Left lobe of liver (tissue), 2 donors: ENCODE measurements around the gene UST. TPM values are rescaled to one million over a fixed set of nuclear protein-coding genes. Genes with fewer than 3 reads are reported as not detected.
"Not testable (repeated sequence)": the region's sequence is repeated elsewhere in the genome, so short reads cannot be mapped to it uniquely, and the experiment has no call there.

Source experiments
- ATAC-seq: fragments of 200-7000 bp; cut with Tn5 transposase; one replicate; pipeline ENCODE4 v1.9.1; 2020; ENCODE audit warnings: mild to moderate bottlenecking, moderate library complexity
- DNase-seq: peaks from one replicate; pipeline ENCODE4 v3.0.0-alpha.2; 2020; ENCODE audit warnings: low spot score
- total RNA-seq: library from RNA; stranded (reverse); gene quantifications from one replicate; pipeline ENCODE4 v1.2.1, GENCODE V29; 2021
- donor health status: DM: no; HTN: no; CAD: no; lungs with moderate emphysema.
- donor health status: DM: no; HTN: yes; CAD: no.

UST gene
- total RNA-seq, 1 donor from 2014 or later, result 0.58 TPM

DNA sequence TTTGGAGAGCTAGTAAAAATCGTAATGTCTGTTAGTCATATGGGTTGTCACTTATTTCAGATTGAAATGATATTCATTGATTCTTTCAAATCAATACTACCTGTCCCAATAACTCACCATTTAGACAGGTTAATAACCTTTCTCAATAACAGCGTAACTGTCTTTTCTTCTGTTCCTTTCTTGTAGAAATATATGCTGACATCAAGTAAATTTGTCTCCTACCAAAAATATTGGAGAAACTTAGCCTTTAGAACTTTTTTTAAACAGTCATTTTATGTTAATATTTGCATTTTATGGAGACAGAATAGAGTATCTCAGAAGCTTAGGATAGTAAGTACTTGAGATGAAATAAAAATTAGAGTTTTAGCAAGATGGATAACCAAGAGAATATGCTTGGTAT, 278.2 kb downstream of the UST start:
- DNase-seq (no peak), ATAC-seq (no peak)

DNA sequence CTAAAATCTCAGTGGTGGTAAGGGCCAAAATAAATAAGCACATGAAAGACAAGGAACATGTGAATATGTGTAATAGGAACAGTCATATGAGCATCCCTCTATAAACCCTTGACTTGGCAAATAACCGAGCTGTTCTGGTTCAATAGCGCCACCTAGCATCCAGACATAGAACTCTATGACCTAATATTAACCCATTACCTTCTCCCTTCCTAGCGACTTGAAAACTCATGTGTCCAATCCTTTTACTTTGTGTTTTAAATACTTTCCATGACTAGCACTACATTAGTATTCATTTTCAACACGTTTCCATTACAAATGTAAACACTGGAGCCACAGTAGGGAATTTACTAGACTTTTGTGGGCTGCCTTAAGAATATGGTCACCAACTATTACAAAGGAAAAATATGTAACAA, 279.7 kb downstream of the UST start:
- DNase-seq (no peak), ATAC-seq (no peak)

DNA sequence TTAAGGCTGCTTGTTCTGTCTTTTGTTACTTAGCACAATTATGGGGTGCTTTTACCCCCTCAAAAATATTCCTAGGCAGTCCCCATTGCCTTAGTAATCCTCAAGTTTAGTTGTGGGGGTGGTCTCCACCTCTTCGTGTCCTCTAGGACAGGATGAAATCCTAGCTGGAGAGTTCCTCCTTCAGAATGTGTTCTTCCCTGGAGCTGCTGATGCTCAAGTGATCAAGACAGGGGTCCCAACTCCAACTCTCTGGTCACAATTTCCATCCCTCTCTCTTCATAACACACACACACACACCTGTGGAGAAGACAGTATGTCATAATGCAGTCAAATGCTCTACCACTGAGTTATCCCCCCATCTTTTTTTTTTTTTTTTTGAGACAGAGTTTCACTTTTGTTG, 280.7 kb downstream of the UST start:
- no peak for ATAC-seq

DNA sequence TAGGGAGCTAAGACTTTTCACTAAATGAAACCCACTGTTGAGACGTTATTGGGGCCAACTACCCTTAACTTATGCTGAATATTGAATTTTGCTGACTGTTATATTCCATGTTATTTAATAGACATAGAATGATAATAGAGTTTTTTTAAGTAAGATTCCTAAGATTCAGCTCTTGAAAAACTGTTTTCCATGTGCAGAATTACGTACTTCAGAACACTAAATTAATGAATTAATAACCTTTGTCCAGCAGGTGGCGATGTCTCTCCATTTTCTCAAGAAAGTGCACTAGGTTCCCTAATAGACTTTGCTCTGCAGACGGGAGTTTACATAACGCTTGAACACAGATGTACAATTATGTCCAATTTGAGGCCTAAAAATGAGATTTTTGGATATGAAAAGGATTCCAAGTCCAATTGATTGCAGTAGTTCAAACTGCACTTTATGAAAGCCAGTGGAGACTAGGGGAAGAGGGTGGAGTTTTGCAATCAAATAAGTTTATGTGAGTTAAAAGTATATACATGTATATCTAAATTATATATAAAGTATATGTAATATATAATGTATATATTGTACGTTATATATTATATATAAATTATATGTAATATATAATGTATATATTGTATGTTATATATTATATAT, 282.1 kb downstream of the UST start:
- ATAC-seq (peak; percentile 90), DNase-seq (peak; percentile 65)

More for the DNA sequence above, 280.7 kb downstream of the UST start:
- no peak for DNase-seq

DNA sequence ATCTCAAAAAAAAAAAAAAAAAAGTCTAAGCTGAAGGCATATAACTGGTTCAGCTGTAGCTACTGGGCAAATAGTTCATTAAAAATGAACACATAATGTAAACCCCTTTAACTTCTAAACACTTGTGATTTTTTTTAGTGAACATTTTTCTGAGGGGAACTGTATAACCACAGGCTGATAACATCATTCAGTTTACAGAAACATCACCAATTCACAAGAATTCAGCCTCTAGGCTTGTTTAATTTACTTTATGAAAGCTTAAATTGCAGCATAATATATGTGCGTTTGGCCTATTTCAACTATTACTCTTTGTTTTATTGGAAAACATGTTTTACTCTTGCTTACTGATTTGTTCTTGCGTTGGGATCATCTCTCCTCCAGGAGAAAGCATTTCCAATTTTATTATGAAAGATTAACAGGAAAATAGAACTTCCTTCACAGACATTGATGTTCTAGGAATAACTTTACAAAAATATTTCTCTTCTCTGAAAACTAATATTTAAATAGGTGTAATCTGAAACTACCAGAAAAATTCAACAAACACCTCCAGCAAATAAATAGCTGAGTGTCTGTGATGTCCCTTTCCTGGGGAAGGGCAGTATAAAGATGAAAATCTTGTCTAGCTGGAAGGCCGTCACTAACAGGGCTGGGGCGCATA, 284.5 kb downstream of the UST start:
- no peak for ATAC-seq
- DNase-seq, result no peak

DNA sequence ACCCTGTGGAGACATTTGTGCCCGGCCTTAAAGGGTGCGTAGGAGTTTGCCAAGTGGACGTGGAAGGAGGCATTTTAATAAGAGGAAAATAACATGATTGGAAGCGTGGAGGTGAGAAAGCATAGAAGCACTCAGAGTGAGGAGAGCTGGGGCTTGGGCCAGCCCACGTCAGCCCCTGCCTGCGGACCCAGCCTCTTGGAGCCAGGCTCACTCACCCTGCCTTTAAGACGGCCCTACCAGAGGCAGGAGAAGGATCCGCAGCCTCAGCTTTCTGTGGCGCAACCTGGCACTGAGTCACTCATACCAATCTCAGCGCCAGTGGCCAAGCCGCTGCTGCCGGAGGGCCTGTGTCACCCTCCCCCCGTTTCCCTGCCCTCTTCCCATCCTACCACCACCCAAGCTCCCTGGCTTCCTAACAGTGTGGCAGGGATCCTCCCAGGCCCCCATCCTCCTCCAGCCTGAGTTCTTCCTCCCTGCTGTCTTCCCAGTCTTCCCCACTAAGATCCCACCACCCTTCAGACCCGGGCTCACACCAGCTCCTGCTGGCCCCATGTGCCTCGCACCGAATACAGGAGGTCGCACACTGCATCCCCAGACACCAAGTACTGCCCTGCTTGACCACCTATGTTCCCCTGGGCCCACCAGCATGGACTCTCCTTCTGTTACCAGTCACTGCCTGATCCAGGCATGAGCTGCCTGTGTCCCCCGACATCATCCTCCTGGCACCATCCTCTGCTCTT, 285.2 kb downstream of the UST start:
- no peak for DNase-seq

DNA sequence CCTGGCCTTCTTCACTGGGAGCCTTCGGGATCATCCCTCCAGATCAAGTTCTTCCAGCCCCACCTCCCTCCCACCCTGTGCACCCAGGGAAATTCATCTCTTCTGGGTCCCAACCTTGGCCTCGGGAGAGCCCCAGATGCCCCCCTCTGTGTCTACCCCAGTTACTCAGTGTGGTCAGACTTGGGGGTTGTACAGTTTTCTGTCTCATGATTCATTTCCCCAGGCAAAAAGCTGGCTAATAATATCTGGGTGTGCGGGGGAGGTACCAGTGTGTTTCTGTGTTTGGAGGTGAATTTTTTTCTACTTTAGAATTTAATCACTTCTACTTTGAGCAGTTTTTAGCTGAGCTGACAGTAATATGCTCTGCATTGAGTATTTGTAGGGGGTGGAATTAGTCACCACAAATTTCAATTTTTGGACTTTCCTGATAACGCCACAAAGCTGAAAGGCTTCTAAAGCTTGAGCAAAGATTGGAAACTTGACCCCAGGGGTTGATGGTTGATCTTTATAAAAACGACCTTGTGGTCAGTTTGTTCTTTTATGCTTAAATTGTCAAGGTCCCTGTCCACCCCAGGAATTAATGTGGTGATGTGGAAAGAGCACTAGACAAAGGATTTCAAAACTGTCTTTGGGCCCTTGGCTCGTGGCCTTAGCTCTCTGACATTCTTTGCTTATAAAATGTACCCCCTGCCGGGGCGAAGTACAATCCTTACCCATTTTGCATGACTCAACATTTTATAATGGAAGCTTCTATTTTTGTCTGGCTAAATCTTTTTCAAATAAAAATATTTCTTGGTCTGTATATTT, 286.0 kb downstream of the UST start:
- peak; percentile 74 for DNase-seq
- peak; percentile 69 for ATAC-seq

More for the DNA sequence above, 285.2 kb downstream of the UST start:
- peak; percentile 24 for ATAC-seq

DNA sequence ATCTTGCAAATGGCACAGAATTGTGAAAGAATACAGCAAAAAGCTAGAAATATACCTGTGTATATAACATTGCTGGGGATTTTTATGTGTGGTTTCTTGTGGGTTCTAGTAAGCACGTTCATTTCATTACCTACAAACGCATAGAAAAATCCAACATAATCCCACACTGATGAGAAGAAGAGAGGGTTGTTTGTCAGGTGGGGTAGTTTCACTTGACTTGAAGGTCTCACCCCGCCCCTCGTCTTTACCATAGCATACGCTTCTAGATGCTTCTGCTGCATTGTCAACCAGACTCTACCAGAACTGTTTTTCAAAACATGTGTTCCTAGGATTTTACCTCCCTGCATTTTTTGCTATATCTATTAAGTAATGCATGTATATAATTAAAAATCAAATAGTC, 286.6 kb downstream of the UST start:
- DNase-seq (no peak), ATAC-seq (no peak)

DNA sequence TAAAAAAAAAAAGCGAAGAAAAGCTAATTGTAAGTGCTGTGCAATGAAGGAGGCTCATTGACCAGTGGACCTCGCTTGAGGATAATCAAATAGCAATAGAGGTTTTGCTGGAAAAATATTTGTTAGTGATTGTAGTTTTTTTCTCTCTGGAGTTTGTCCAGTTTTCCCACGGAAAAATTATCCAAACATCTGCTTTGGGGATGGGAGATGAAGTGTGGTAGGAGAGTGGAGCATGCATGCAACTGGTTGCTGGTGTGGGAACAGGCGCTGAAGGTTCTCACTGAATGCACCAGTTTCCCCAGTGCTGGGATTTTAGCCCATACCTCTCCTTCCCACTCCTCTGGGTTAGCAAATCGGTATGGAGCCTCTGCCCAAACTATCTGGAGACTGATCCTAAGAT, 288.9 kb downstream of the UST start:
- ATAC-seq, result no peak
- no peak for DNase-seq

DNA sequence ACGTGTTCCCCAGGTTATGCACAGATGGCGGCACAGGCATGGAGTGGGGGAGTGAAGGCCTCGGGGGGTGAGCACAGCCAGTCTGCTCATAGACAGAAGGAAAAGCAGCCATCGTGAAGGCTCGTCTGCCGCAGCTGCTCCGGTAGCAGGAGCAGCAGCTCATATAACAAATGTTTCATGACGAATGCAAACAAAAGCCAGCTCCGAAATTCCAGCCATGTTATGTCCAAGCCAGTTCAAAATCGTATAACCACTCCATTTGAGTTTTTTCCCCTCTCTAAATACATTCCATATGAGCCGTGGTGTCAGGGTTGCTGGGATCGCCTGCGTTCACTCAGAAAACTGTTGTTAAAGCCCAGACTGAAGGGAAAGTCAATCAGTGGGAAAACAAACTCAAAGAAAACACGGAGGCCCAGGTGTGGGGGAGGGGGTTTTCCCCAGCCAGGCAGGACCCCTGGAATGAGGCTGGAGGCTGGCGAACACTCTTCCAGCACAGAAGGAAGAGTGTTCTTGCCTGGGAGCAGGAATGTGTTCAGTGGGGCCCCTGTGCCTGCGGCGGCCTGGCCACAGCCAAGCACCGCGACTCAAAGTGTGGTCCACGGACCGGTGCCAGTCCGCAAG, 290.3 kb downstream of the UST start:
- no peak for ATAC-seq
- DNase-seq, result no peak

DNA sequence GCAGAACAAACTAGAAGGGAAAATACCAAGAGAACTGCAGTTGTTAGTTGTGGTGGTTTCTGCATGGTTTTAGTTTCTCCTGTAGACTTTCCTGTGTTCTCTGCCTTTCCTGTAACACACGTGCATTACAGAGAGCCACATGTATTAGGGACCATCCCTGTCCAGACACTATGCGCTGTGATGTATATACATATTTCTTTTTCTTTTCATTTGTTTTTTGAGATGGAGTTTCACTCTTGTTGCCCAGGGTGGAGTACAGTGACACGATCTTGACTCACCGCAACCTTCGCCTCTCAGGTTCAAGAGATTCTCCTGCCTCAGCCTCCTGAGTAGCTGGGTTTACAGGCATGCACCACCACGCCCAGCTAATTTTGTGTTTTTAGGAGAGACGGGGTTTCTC, 292.2 kb downstream of the UST start:
- ATAC-seq, DNase-seq: not testable (repeated sequence)

DNA sequence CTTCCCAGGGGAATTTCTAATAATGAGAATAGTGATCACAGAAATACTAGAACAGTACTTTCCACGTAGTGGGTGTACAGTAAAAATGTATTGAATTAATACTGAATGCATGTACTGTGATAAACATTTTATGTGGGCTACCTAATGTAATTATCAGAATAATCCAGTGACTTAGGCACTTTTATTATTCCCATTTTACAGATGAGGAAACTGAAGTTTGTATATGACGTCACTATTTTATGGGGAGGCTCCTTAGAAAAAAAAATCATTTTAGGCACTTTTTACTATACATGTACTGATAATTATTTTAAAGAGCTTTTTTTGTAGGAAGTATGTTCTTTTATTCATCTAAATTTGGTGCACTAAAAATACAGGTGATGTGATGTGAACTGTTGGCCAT, 295.1 kb downstream of the UST start:
- ATAC-seq, result no peak
- DNase-seq, result no peak

DNA sequence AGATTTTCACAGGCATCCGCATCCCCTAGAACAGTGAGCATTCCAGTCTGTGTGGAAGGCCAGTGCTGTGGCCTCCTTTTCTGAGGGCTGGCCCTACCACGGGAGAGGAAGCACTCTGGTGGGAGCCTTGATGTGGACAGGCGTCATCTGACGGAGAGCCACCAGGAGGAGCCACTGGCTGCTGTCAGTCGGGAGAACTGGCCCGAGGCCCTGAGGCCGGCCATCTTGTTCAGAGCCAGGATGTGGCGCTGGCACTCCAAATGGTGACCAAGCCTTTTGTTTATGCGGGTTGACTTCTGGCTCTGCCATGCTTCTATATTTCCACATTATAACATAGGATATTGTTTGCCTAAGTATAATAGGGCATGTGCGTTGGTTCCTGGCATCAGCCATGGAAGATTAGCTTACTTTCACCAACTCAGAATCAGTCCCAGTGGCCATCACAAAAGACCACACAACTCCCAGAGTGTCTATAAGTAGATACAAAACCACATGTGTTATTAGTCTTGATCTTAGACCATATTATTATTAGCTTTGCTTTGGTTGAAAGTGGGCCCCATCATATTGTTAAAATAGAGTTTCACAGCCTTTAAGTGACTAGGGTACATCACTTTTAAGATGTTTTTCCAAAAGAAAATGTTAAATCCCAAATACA, 296.8 kb downstream of the UST start:
- DNase-seq (no peak), ATAC-seq (no peak)

DNA sequence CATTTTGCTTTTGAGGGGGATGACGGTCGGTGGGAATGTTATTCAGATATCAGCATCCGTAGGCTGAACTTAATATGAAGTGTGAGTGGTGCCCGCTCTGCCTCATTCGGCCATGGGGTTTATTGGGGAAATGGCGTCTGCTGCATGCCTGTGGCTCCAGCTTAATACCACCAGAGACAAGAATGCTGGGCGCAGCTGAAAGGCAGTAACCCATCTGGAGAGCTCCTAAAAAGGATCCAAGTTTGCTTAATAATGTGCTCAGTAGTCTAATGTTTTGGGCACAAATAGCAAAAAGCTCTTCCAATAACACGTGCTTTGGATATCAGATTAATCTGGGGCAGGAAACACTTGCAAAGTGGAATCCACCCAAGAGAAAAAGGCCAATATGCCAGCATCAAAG, 297.7 kb downstream of the UST start:
- no peak for ATAC-seq
- DNase-seq, result no peak

DNA sequence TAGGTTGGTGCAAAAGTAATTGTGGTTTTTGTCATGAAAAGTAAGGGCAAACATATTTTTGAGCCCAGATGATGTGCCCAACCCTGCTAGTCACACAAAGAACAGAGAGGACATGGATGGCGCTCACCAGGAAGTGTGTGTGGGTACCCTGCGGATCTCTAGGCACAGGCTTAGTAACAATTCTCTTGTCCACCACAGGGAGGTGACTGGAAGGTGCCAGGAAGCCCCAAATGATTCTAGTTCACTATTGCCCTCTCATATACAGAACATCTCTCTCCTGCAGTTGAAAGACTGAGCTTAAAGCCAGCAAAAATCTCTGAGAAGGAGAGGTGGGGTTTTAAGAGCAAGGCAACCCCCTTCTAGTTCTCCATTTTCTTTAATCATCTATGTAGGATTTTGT, 298.6 kb downstream of the UST start:
- ATAC-seq, result no peak

DNA sequence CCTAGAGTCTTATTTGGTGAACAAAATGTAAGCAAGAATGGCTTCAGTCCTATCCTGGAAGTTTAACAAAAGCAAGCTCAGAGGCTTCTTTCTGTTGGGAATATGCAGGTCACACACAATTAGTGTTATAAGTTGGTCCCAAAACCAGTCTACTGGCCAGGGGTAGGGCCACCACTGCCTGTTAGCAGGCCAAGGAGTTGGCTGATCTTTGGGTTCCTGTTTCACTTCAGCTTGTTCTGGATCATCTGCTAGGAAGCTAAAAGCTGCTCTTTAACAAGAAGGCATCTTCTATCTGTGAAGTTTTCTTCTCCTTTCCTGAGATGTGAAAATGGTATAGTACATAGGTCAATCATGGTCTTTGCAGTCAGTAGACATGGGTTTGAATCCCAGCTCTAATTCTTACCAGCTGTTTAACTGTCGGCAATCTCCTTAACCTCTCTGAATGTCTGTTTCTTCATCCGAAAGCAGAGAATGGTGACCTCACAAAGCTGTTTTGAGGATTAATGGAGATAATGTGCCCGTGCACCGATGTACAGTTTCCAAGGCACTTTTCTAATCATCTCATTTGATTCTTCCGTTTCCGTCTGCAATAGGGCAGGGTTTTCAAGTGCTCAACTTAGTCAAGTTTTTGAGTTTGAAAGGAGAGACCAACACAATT, 299.5 kb downstream of the UST start:
- no peak for DNase-seq
- peak; percentile 18 for ATAC-seq

More for the DNA sequence above, 298.6 kb downstream of the UST start:
- DNase-seq, result no peak

DNA sequence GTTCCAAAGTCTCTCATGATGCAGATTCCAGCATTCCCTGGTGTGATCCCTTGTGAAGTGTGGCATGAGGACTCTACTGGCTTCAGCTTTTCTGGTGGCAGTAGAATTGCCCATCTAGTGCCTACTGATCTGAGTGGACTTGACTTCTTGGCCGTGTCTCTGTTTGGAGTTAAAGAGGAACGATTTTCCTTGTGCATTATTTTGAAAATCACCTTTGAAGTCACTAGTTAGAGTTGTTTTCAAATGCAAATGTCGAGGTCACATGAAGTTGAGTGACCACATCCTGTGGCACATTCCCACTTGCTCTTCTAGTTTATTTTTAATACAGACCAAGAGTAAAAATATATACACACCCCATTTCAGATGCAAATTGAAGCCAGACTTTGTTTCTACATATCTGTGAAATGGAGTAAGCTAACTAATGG, 300.0 kb downstream of the UST start:
- no peak for DNase-seq

DNA sequence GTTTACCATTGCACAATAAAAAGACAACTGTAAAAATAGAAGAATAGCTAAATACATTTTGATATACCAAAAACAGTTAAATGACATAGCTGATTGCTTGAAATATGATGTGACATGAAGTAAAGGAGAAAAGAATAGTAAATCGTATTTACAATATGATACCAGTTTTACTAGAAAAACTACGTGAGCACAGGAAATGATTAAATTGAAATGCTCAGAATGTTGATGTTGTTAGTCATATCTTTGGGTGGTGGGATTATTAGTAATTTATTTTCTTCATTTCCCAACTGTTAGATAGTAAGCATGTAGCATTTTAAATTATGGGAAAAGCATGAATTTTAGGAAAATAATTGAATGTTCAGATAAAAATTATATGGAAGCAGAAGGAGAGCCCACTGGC, 302.4 kb downstream of the UST start:
- DNase-seq, result no peak
- no peak for ATAC-seq

More for the DNA sequence above, 300.0 kb downstream of the UST start:
- no peak for ATAC-seq

DNA sequence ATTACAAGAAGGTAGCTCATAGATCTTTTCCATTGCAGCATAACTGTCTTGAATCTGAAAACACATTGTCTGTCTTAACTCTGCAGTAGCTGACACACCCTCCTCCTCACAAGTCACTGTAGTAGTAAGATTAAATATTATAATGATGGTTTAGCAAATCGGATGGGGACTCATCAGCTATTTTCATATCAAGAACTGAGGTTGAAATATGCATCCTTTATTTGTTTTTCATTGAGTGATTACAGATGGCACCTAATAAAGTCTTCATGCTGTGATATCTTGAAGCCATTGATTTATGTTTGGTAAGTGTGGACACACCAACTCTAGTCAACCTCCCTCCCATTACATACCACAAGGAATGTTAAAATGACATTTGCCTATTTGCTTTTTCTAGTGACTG, 303.3 kb downstream of the UST start:
- DNase-seq, result no peak

More for the DNA sequence above, 303.3 kb downstream of the UST start:
- no peak for ATAC-seq
